Neutrophil (primary cell): Measurements from ENCODE around the gene NTRK2.
"Not testable (repeated sequence)": the region's sequence is repeated elsewhere in the genome, so short reads cannot be mapped to it uniquely, and the experiment has no call there.

ENCODE experiments used
- H3K27ac ChIP-seq: fragments of 200-600 bp; sonication (generic); 2 replicates; pipeline ENCODE4 v1.5.1; 2016; ENCODE audit warnings: mild to moderate bottlenecking, moderate library complexity
- H3K27me3 ChIP-seq: fragments of 200-600 bp; sonication (generic); 2 replicates; pipeline ENCODE4 v1.6.0; 2016; ENCODE audit warnings: mild to moderate bottlenecking
- H3K36me3 ChIP-seq: fragments of 200-600 bp; sonication (generic); 2 replicates; pipeline ENCODE4 v1.5.1; 2017
- H3K4me1 ChIP-seq, 2 experiments: fragments of 200-600 bp in 1 of 2; sonication (generic) in 1 of 2; 1 replicate in 1 of 2; 2 replicates in 1 of 2; pipeline versions ENCODE4 v1.5.1 to v1.6.1; 2013 to 2016; ENCODE audit warnings: low read depth in 1 of 2, low read length in 1 of 2, mild to moderate bottlenecking in 1 of 2, moderate library complexity in 1 of 2; ENCODE audit not compliant: control insufficient read depth in 1 of 2, insufficient read depth in 1 of 2
- H3K4me3 ChIP-seq, 2 experiments: fragments of 200-600 bp in 1 of 2; sonication (generic) in 1 of 2; 1 replicate in 1 of 2; 2 replicates in 1 of 2; pipeline ENCODE4 v1.5.1; 2013 to 2016; ENCODE audit warnings: low read depth in 1 of 2, low read length in 1 of 2, mild to moderate bottlenecking in 1 of 2, moderate library complexity in 1 of 2
- H3K9me3 ChIP-seq: fragments of 200-600 bp; sonication (generic); 2 replicates; pipeline ENCODE4 v1.5.1; 2016
- CTCF ChIP-seq: fragments of 200-600 bp; sonication (generic); IDR thresholded peaks from 2 replicates; pipeline ENCODE4 v1.5.1; 2016; ENCODE audit warnings: antibody characterized with exemption

NTRK2 gene

DNA sequence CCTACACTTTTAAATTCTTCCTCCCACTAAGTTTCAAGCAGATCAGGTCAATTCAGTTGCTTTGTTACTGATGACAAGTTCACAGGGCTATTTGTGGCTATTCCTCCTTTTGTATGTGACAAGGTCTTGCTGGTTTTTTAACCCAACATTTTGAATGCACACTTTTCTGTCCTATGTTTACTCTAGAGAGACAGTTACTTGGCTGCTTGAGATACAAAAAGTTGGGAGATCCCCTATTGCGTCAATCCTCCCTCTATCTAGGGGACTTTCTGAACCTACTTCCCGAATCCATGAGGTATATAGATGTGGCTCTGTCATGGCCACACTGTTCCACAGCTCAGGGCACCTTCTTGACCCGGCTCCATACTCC, 386.7 kb downstream of the NTRK2 start:
- TF ChIP-seq CTCF = no peak
- H3K4me3 ChIP-seq = no peak overlapping the region
- H3K4me1 ChIP-seq = no peaks in the 10 kb centered on the region
- no peaks in the 10 kb centered on the region for H3K27me3 ChIP-seq
- no peak overlapping the region for H3K27ac ChIP-seq
- no peaks in the 10 kb centered on the region for H3K9me3 ChIP-seq
- H3K36me3 ChIP-seq = no peaks in the 10 kb centered on the region

- Histone ChIP-seq H3K4me1 (no peaks in the 10 kb centered on the region), H3K36me3 (no peaks in the 10 kb centered on the region), H3K9me3 (no peaks in the 10 kb centered on the region), H3K27me3 (no peaks in the 10 kb centered on the region), H3K4me3 (no peak overlapping the region), H3K27ac (no peak overlapping the region)
- TF ChIP-seq CTCF = no peak
These were observed 392.4 kb downstream of the NTRK2 start for GRCh38 chr9:85061969-85062368.

DNA sequence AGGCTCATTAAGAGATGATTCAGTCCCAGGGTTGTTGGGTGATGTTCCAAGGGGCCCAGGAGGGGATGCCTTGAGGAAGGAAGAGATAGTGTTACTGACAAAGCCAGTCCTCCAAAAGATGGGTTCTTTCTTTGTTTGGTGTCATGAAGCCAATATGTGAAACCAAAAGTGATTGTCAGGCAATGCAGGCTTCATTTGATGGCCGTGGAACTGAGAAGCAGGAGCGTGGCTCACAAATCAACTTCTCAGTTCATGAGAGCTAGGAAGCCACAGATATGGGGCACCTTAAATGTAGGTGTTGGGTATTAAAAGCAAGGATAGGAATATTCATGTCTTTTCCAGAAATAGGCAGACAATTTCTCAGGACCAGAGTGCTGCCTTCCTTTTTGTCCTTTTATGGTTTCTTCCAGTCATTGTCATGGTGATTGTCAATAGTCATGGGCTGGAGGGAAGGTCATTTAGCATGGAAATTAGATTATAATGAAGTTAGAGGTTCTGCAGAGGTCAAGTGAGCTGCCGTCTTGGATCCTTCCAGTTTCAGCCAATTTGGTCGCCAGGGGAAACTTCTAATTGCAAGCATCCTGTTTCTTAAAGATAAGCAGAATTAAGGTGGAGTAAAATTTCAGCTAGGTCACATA, 393.0 kb downstream of the NTRK2 start:
- Histone ChIP-seq H3K27me3 (no peaks in the 10 kb centered on the region), H3K4me3 (no peak overlapping the region), H3K9me3 (no peaks in the 10 kb centered on the region), H3K36me3 (no peaks in the 10 kb centered on the region), H3K27ac (no peak overlapping the region), H3K4me1 (no peaks in the 10 kb centered on the region)
- TF ChIP-seq CTCF = no peak

- no peaks in the 10 kb centered on the region for H3K27me3 ChIP-seq
- no peaks in the 10 kb centered on the region for H3K9me3 ChIP-seq
- TF ChIP-seq CTCF = no peak
- no peaks in the 10 kb centered on the region for H3K4me1 ChIP-seq
- H3K27ac ChIP-seq = no peak overlapping the region
- H3K36me3 ChIP-seq = no peaks in the 10 kb centered on the region
- H3K4me3 ChIP-seq = no peak overlapping the region
These were observed 395.4 kb downstream of the NTRK2 start for GRCh38 chr9:85064811-85065371.

- Histone ChIP-seq H3K36me3 (no peaks in the 10 kb centered on the region), H3K4me3 (no peak overlapping the region), H3K27me3 (no peaks in the 10 kb centered on the region), H3K9me3 (no peaks in the 10 kb centered on the region), H3K27ac (no peak overlapping the region), H3K4me1 (no peaks in the 10 kb centered on the region)
- no peak for TF ChIP-seq CTCF
These were observed 398.3 kb downstream of the NTRK2 start for GRCh38 chr9:85067792-85068191.

- not testable (repeated sequence) for H3K4me3 ChIP-seq, H3K36me3 ChIP-seq, H3K27ac ChIP-seq, H3K9me3 ChIP-seq, H3K27me3 ChIP-seq, H3K4me1 ChIP-seq
These were observed 399.9 kb downstream of the NTRK2 start for GRCh38 chr9:85069421-85069820.
